ENCODE measurements around the gene MSI2.

The MSI2 gene

GRCh38 chr17:57505841-57506773 is 249.8 kb downstream of the MSI2 start:
- no peak for DNase-seq (ENCODE audit: low read depth)

- DNase-seq (ENCODE audit: low read depth), result no peak
Measured at GRCh38 chr17:57506774-57507127, 250.4 kb downstream of the MSI2 start.

GRCh38 chr17:57507828-57508227 is 251.5 kb downstream of the MSI2 start:
- no peak for DNase-seq (ENCODE audit: low read depth)

- no peak for DNase-seq (ENCODE audit: low read depth)
Measured at GRCh38 chr17:57508671-57509070, 252.3 kb downstream of the MSI2 start.

- no peak for DNase-seq (ENCODE audit: low read depth)
Measured at GRCh38 chr17:57511475-57512123, 255.3 kb downstream of the MSI2 start.

GRCh38 chr17:57512258-57512657 is 255.9 kb downstream of the MSI2 start:
- DNase-seq (ENCODE audit: low read depth), result no peak

GRCh38 chr17:57512691-57513090 is 256.4 kb downstream of the MSI2 start:
- no peak for DNase-seq (ENCODE audit: low read depth)

- no peak for DNase-seq (ENCODE audit: low read depth)
Measured at GRCh38 chr17:57513569-57513968, 257.2 kb downstream of the MSI2 start.

- DNase-seq (ENCODE audit: low read depth), result no peak
Measured at GRCh38 chr17:57514614-57515013, 258.3 kb downstream of the MSI2 start.

- DNase-seq (ENCODE audit: low read depth), result no peak
Measured at GRCh38 chr17:57515662-57516211, 259.4 kb downstream of the MSI2 start.

- DNase-seq (ENCODE audit: low read depth), result no peak
Measured at GRCh38 chr17:57516290-57517230, 260.2 kb downstream of the MSI2 start.

- no peak for DNase-seq (ENCODE audit: low read depth)
Measured at GRCh38 chr17:57517273-57517631, 260.9 kb downstream of the MSI2 start.

GRCh38 chr17:57517632-57518456 is 261.5 kb downstream of the MSI2 start:
- DNase-seq (ENCODE audit: low read depth), result no peak

- no peak for DNase-seq (ENCODE audit: low read depth)
Measured at GRCh38 chr17:57518587-57519581, 262.6 kb downstream of the MSI2 start.

GRCh38 chr17:57519800-57520199 is 263.5 kb downstream of the MSI2 start:
- DNase-seq (ENCODE audit: low read depth), result no peak

- no peak for DNase-seq (ENCODE audit: low read depth)
Measured at GRCh38 chr17:57521606-57522005, 265.3 kb downstream of the MSI2 start.

- DNase-seq (ENCODE audit: low read depth), result no peak
Measured at GRCh38 chr17:57522042-57523005, 266.0 kb downstream of the MSI2 start.

GRCh38 chr17:57523926-57524632 is 267.8 kb downstream of the MSI2 start:
- peak; percentile 48 for DNase-seq (ENCODE audit: low read depth)
